Esophagus muscularis mucosa (tissue), 4 donors: ENCODE results near the gene EDIL3. TPM values are rescaled to one million over a fixed set of nuclear protein-coding genes. Genes with fewer than 3 reads are reported as not detected.

Experiments used
- DNase-seq: peaks from one replicate; pipeline ENCODE4 v3.0.0-alpha.2; 2017; ENCODE audit errors: extremely low spot score
- H3K27ac ChIP-seq, 4 donors: fragments of 200-600 bp; sonication (generic); replicated peaks in 1 of 4; 1 replicate in 3 of 4; 2 replicates in 1 of 4; pipeline ENCODE4 v1.5.1; 2016 to 2019; ENCODE audit warnings: mild to moderate bottlenecking in 1 of 4
- H3K27me3 ChIP-seq, 4 donors: fragments of 200-600 bp; sonication (generic); one replicate each; pipeline versions ENCODE4 v1.5.1 to v1.6.0; 2016 to 2019
- H3K36me3 ChIP-seq, 4 donors: fragments of 200-600 bp; sonication (generic); one replicate each; pipeline ENCODE4 v1.5.1; 2016 to 2019
- H3K4me1 ChIP-seq, 4 donors: fragments of 200-600 bp; sonication (generic); one replicate each; pipeline ENCODE4 v1.5.1; 2016 to 2019
- H3K4me3 ChIP-seq, 4 donors: fragments of 200-600 bp; sonication (generic); 1 replicate in 2 of 4; 2 replicates in 2 of 4; pipeline ENCODE4 v1.5.1; 2016 to 2019; ENCODE audit warnings: mild to moderate bottlenecking in 4 of 4, moderate library complexity in 1 of 4
- H3K9me3 ChIP-seq, 4 donors: fragments of 200-600 bp; sonication (generic); 1 replicate in 3 of 4; 2 replicates in 1 of 4; pipeline ENCODE4 v1.5.1; 2016 to 2019
- CTCF ChIP-seq, 3 experiments: fragments of 200-600 bp in 2 of 3; fragments of 450-650 bp in 1 of 3; sonication (generic) in 2 of 3; IDR thresholded peaks; one replicate each; pipeline ENCODE4 v1.5.1; 2017 to 2019; ENCODE audit warnings: antibody characterized with exemption in 3 of 3, mild to moderate bottlenecking in 2 of 3, moderate library complexity in 1 of 3
- EP300 ChIP-seq: sonication (generic); formaldehyde crosslinking; IDR thresholded peaks from one replicate; pipeline ENCODE4 v1.6.1; 2017; ENCODE audit warnings: antibody characterized with exemption
- POLR2A ChIP-seq: fragments of 450-650 bp; IDR thresholded peaks from one replicate; pipeline ENCODE4 v1.6.1; 2017; ENCODE audit warnings: antibody characterized with exemption, moderate library complexity, mild to moderate bottlenecking, low read depth
- POLR2AphosphoS5 ChIP-seq, 2 donors: sonication (generic); formaldehyde crosslinking; IDR thresholded peaks; one replicate each; pipeline ENCODE4 v1.6.1; 2017; ENCODE audit warnings: antibody characterized with exemption in 2 of 2
- WGBS: methylation state at CpG from one replicate; pipeline ENCODE4 v1.1.5; 2018; 5-methylcytosine and 5-hydroxymethylcytosine counted together
- intact Hi-C: fragments of 100-400 bp; cut with DNase I; formaldehyde crosslinking; loops from one replicate; pipeline ENCODE4 v1.15.1; 2023
- total RNA-seq, 4 donors: library from RNA; depleted of rRNA; stranded (reverse); fragments of >200 nt; gene quantifications; one replicate each; pipeline versions ENCODE4 v1.1.0 to v1.2.1, GENCODE V29; 2016

The EDIL3 gene
- total RNA-seq, 4 donors from 2014 or later = 10.0 to 17.9 (median 10.8) TPM

GRCh38 chr5:84218546-84218945 lies 166.1 kb downstream of the EDIL3 start:
- H3K4me3 ChIP-seq = no peak overlapping the region
- no peaks in the 10 kb centered on the region for H3K36me3 ChIP-seq
- H3K9me3 ChIP-seq = no peaks in the 10 kb centered on the region
- no peaks in the 10 kb centered on the region for H3K27me3 ChIP-seq
- H3K4me1 ChIP-seq = no peaks in the 10 kb centered on the region
- no peak for DNase-seq
- H3K27ac ChIP-seq = no peak overlapping the region
- 70% methylated on average over 5 of the region's 5 CpGs for WGBS
- intact Hi-C loops = no loop called here
- TF ChIP-seq POLR2AphosphoS5 (IDR thresholded peaks at IDR 0.05) = no peak
- no peak for TF ChIP-seq POLR2A
- no peak for TF ChIP-seq CTCF (IDR thresholded peaks at IDR 0.05)
- TF ChIP-seq EP300 = no peak

DNA sequence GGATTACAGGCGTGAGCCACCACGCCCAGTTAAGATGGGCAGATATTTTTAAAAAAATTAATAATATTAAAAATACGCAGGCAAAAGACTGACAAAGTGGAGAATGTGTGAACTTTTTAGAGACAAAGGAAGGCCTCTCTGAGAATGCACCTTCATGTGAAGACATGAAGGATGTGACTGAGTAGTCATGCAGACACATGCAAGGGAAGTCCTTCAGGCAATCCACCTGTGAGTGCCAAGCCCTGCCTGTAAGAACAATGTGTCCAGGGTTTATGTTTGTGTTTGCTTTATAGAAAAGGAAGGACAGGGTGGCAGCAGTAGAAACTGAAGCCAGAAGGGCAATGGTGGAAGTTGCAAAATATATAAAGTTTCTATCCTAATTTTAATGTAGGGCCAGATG lies 169.2 kb downstream of the EDIL3 start:
- no peak for TF ChIP-seq POLR2A
- no peak for TF ChIP-seq EP300
- TF ChIP-seq CTCF (IDR thresholded peaks at IDR 0.05) = no peak
- TF ChIP-seq POLR2AphosphoS5 (IDR thresholded peaks at IDR 0.05) = no peak
- 92% methylated on average over 3 of the region's 3 CpGs for WGBS
- DNase-seq = no peak
- intact Hi-C loops = no loop called here
- Histone ChIP-seq H3K9me3 (no peaks in the 10 kb centered on the region), H3K27ac (no peak overlapping the region), H3K4me1 (no peaks in the 10 kb centered on the region), H3K4me3 (no peak overlapping the region), H3K27me3 (no peaks in the 10 kb centered on the region), H3K36me3 (no peaks in the 10 kb centered on the region)

GRCh38 chr5:84213861-84214260 lies 170.8 kb downstream of the EDIL3 start:
- Histone ChIP-seq H3K27ac (no peak overlapping the region), H3K4me1 (no peaks in the 10 kb centered on the region), H3K9me3 (no peaks in the 10 kb centered on the region), H3K36me3 (no peaks in the 10 kb centered on the region), H3K4me3 (no peak overlapping the region), H3K27me3 (no peaks in the 10 kb centered on the region)
- TF ChIP-seq CTCF (IDR thresholded peaks at IDR 0.05) (no peak), POLR2A (no peak), POLR2AphosphoS5 (IDR thresholded peaks at IDR 0.05) (no peak), EP300 (no peak)
- DNase-seq = no peak
- intact Hi-C loops = no loop called here
- WGBS = 86% methylated on average over 1 of the region's 1 CpG

DNA sequence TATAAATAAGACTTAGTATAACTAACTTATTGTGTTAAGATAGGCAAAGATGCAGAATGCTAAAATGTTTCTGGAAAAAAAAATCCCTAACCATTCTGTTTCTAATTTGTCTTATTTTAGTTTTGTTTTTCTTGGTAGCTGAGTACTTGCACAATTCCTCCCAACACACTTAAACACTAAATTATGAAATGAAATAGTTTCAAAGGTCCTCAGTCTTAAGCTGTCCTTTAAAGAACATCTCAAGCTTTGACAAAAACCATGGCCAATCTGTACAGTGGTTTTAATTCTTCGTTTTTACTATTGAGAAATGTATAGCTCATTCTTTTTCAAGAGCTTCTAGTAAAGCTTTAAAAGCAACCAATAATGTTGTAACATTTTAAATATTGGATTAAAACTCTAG lies 171.5 kb downstream of the EDIL3 start:
- H3K27me3 ChIP-seq = no peaks in the 10 kb centered on the region
- DNase-seq = no peak
- H3K27ac ChIP-seq = no peak overlapping the region
- no peaks in the 10 kb centered on the region for H3K4me1 ChIP-seq
- no peaks in the 10 kb centered on the region for H3K9me3 ChIP-seq
- intact Hi-C loops = no loop called here
- no peak for TF ChIP-seq POLR2A
- no peak for TF ChIP-seq CTCF (IDR thresholded peaks at IDR 0.05)
- TF ChIP-seq POLR2AphosphoS5 (IDR thresholded peaks at IDR 0.05) = no peak
- no peak for TF ChIP-seq EP300
- 58% methylated on average over 1 of the region's 1 CpG for WGBS
- H3K36me3 ChIP-seq = no peaks in the 10 kb centered on the region
- no peak overlapping the region for H3K4me3 ChIP-seq

GRCh38 chr5:84204772-84205171 lies 179.9 kb downstream of the EDIL3 start:
- intact Hi-C loops = no loop called here
- no peak overlapping the region for H3K27ac ChIP-seq
- DNase-seq = no peak
- no peak overlapping the region for H3K4me3 ChIP-seq
- H3K9me3 ChIP-seq = no peaks in the 10 kb centered on the region
- no peaks in the 10 kb centered on the region for H3K36me3 ChIP-seq
- TF ChIP-seq CTCF (IDR thresholded peaks at IDR 0.05) (no peak), POLR2A (no peak), POLR2AphosphoS5 (IDR thresholded peaks at IDR 0.05) (no peak)
- WGBS = 55% methylated on average over 6 of the region's 6 CpGs
- no peaks in the 10 kb centered on the region for H3K4me1 ChIP-seq
- H3K27me3 ChIP-seq = no peaks in the 10 kb centered on the region
